HEK293 (cell line): ENCODE results near the gene FLT4.
A peak's percentile ranks its signal among the peaks of the same experiment; 100 is the strongest.

ENCODE experiments used
- CTCF ChIA-PET: fragments of 350-600 bp; formaldehyde crosslinking; extraction: SDS; loops from one replicate; lab custom pipeline; 2021; ENCODE audit warnings: antibody characterized with exemption; lab: Yijun Ruan, JAX
- POLR2A ChIA-PET: fragments of 300-600 bp; formaldehyde crosslinking; extraction: SDS; loops from one replicate; lab custom pipeline; 2020; ENCODE audit warnings: antibody characterized with exemption, inconsistent platforms; lab: Yijun Ruan, JAX
- H3K27ac ChIP-seq: fragments of 200-500 bp; sonication (Bioruptor generic); 2 replicates; pipeline ENCODE4 v1.5.1; 2014; ENCODE audit warnings: low read depth, low read length, control low read depth, inconsistent platforms; ENCODE audit errors: extremely low read depth
- H3K36me3 ChIP-seq, 2 experiments: fragments of 200-500 bp in 1 of 2; sonication (Bioruptor generic) in 1 of 2; 1 replicate in 1 of 2; 2 replicates in 1 of 2; pipeline ENCODE4 v1.5.1; 2014 to 2017; ENCODE audit warnings: inconsistent platforms in 2 of 2, low read length in 2 of 2; ENCODE audit not compliant: control insufficient read depth in 2 of 2, insufficient read depth in 1 of 2
- H3K4me1 ChIP-seq: fragments of 200-500 bp; sonication (Bioruptor generic); 2 replicates; pipeline ENCODE4 v1.5.1; 2014; ENCODE audit warnings: mild to moderate bottlenecking, low read length, inconsistent platforms; ENCODE audit not compliant: control insufficient read depth, insufficient read depth
- H3K4me3 ChIP-seq: 2 replicates; pipeline ENCODE4 v1.5.1; 2011; ENCODE audit warnings: low read depth, mild to moderate bottlenecking, control low read depth, low read length, moderate library complexity
- H3K9me3 ChIP-seq: fragments of 200-500 bp; sonication (Bioruptor generic); 2 replicates; pipeline ENCODE4 v1.5.1; 2014; ENCODE audit warnings: low read depth, low read length, inconsistent platforms; ENCODE audit not compliant: control insufficient read depth, insufficient read depth
- CTCF ChIP-seq: fragments of 450-650 bp; formaldehyde crosslinking; IDR thresholded peaks from 2 replicates; pipeline ENCODE4 v1.5.1; 2016; ENCODE audit warnings: missing biosample characterization, missing genetic modification characterization
- INSM2 ChIP-seq: fragments of 450-650 bp; formaldehyde crosslinking; IDR thresholded peaks from 2 replicates; pipeline ENCODE4 v1.5.1; 2016; ENCODE audit warnings: missing biosample characterization, missing genetic modification characterization
- KLF16 ChIP-seq: fragments of 450-650 bp; formaldehyde crosslinking; IDR thresholded peaks from 2 replicates; pipeline ENCODE4 v1.5.1; 2017; ENCODE audit warnings: missing biosample characterization, missing genetic modification characterization
- MYNN ChIP-seq: fragments of 450-650 bp; formaldehyde crosslinking; IDR thresholded peaks from 2 replicates; pipeline ENCODE4 v1.5.1; 2016; ENCODE audit warnings: missing biosample characterization, missing genetic modification characterization, borderline replicate concordance
- SCRT1 ChIP-seq: fragments of 450-650 bp; formaldehyde crosslinking; IDR thresholded peaks from 2 replicates; pipeline ENCODE4 v1.5.1; 2016; ENCODE audit warnings: missing biosample characterization, missing genetic modification characterization, borderline replicate concordance
- SCRT2 ChIP-seq: fragments of 450-650 bp; formaldehyde crosslinking; IDR thresholded peaks from 2 replicates; pipeline ENCODE4 v1.5.1; 2016; ENCODE audit warnings: missing biosample characterization, missing genetic modification characterization
- SP2 ChIP-seq: fragments of 450-650 bp; formaldehyde crosslinking; IDR thresholded peaks from 2 replicates; pipeline ENCODE4 v1.5.1; 2016; ENCODE audit warnings: missing biosample characterization, missing genetic modification characterization
- ZIC2 ChIP-seq: fragments of 450-650 bp; formaldehyde crosslinking; IDR thresholded peaks from 2 replicates; pipeline ENCODE4 v1.5.1; 2016; ENCODE audit warnings: missing biosample characterization, missing genetic modification characterization
- ZNF174 ChIP-seq: fragments of 450-650 bp; formaldehyde crosslinking; IDR thresholded peaks from 2 replicates; pipeline ENCODE4 v1.5.0; 2017; ENCODE audit warnings: missing biosample characterization, mild to moderate bottlenecking, missing genetic modification characterization
- ZNF2 ChIP-seq: fragments of 450-650 bp; formaldehyde crosslinking; IDR thresholded peaks from 2 replicates; pipeline ENCODE4 v1.5.1; 2016; ENCODE audit warnings: missing biosample characterization, missing genetic modification characterization
- ZNF202 ChIP-seq: fragments of 450-650 bp; formaldehyde crosslinking; IDR thresholded peaks from 2 replicates; pipeline ENCODE4 v1.5.1; 2016; ENCODE audit warnings: missing biosample characterization, missing genetic modification characterization, borderline replicate concordance
- ZNF280C ChIP-seq: fragments of 450-650 bp; formaldehyde crosslinking; IDR thresholded peaks from 2 replicates; pipeline ENCODE4 v1.5.1; 2016; ENCODE audit warnings: missing biosample characterization, missing genetic modification characterization
- ZNF394 ChIP-seq: fragments of 450-650 bp; formaldehyde crosslinking; IDR thresholded peaks from 2 replicates; pipeline ENCODE4 v1.5.1; 2016; ENCODE audit warnings: missing biosample characterization, missing genetic modification characterization, mild to moderate bottlenecking, moderate library complexity, borderline replicate concordance
- ZNF555 ChIP-seq: fragments of 450-650 bp; formaldehyde crosslinking; conservative IDR thresholded peaks from 2 replicates; pipeline ENCODE4 v1.5.1; 2017; ENCODE audit warnings: missing biosample characterization, mild to moderate bottlenecking, missing genetic modification characterization, inconsistent platforms
- ZNF626 ChIP-seq: fragments of 450-650 bp; sonication (Bioruptor Pico); formaldehyde crosslinking; IDR thresholded peaks from 2 replicates; pipeline ENCODE4 v1.5.1; 2018; ENCODE audit warnings: missing biosample characterization, missing genetic modification characterization, inconsistent platforms
- ZNF654 ChIP-seq: fragments of 450-650 bp; formaldehyde crosslinking; IDR thresholded peaks from 2 replicates; pipeline ENCODE4 v1.5.1; 2016; ENCODE audit warnings: low read depth, missing biosample characterization, missing genetic modification characterization
- ZNF704 ChIP-seq: fragments of 450-650 bp; formaldehyde crosslinking; IDR thresholded peaks from 2 replicates; pipeline ENCODE4 v1.5.1; 2016; ENCODE audit warnings: missing biosample characterization, missing genetic modification characterization
- ZXDB ChIP-seq: fragments of 450-650 bp; formaldehyde crosslinking; IDR thresholded peaks from 2 replicates; pipeline ENCODE4 v1.5.1; 2016; ENCODE audit warnings: missing biosample characterization, missing genetic modification characterization

Gene FLT4

GRCh38 chr5:180605554-180606214 is 43.7 kb downstream of the FLT4 start (continued):
- TF ChIP-seq CTCF (tag by site-specific recombination) (peak; percentile 72), ZNF654 (peak; percentile 50), INSM2 (tag by site-specific recombination) (no peak), ZNF394 (tag by site-specific recombination) (no peak), SCRT1 (tag by site-specific recombination) (peak; percentile 100), MYNN (tag by site-specific recombination) (no peak), SCRT2 (tag by site-specific recombination) (peak; percentile 98), KLF16 (tag by site-specific recombination) (no peak), ZNF202 (tag by site-specific recombination) (no peak), ZNF555 (no peak), ZNF626 (tag by site-specific recombination) (no peak), ZNF174 (tag by site-specific recombination) (no peak), ZNF2 (no peak), ZXDB (tag by site-specific recombination) (no peak), ZNF704 (tag by site-specific recombination) (no peak), SP2 (tag by site-specific recombination) (no peak)

- POLR2A ChIA-PET, result no interaction called here
- H3K36me3 ChIP-seq, result peaks cover 0 to 7% of the 10 kb centered on the region in 2 experiments; a peak in 2 of 3 replicates
- CTCF ChIA-PET, result interaction anchor here (0.8 kb wide), 1 partner anchor 985 kb away, joined by 4 read pairs; no protein-coding TSS in a partner anchor
- H3K9me3 ChIP-seq, result no peaks in the 10 kb centered on the region
- no peak overlapping the region for H3K27ac ChIP-seq
- H3K4me1 ChIP-seq, result no peaks in the 10 kb centered on the region
- no peak for TF ChIP-seq ZNF280C (tag by site-specific recombination)
- peak; percentile 34; the same call in 1 of the 2 replicates for TF ChIP-seq ZIC2 (tag by site-specific recombination)
- no peak overlapping the region for H3K4me3 ChIP-seq
Measured at GRCh38 chr5:180604271-180604670, 45.1 kb downstream of the FLT4 start.
